Left ventricle myocardium inferior (tissue), 1 donor: ENCODE data around the gene TSPEAR. TPM values are rescaled to one million over a fixed set of nuclear protein-coding genes. Genes with fewer than 3 reads are reported as not detected.

Experiments used
- DNase-seq: peaks from one replicate; pipeline ENCODE4 v3.0.0-alpha.2; 2020
- H3K27ac ChIP-seq: fragments of 200-600 bp; replicated peaks from 2 replicates; pipeline ENCODE4 v1.8.0; 2021
- H3K27me3 ChIP-seq: fragments of 200-600 bp; 2 replicates; pipeline ENCODE4 v1.8.0; 2021; ENCODE audit warnings: low read depth
- H3K36me3 ChIP-seq: fragments of 200-600 bp; 2 replicates; pipeline ENCODE4 v1.8.0; 2021
- H3K4me1 ChIP-seq: fragments of 200-600 bp; 2 replicates; pipeline ENCODE4 v1.8.0; 2021
- H3K4me3 ChIP-seq: fragments of 200-600 bp; 2 replicates; pipeline ENCODE4 v1.8.0; 2021; ENCODE audit warnings: mild to moderate bottlenecking, moderate library complexity
- H3K9me3 ChIP-seq: fragments of 200-600 bp; replicated peaks from 2 replicates; pipeline ENCODE4 v1.8.0; 2021
- CTCF ChIP-seq: fragments of 200-600 bp; IDR thresholded peaks from 2 replicates; pipeline ENCODE4 v1.8.0; 2021; ENCODE audit warnings: antibody characterized with exemption, mild to moderate bottlenecking, borderline replicate concordance
- intact Hi-C: fragments of 100-400 bp; cut with micrococcal nuclease; formaldehyde crosslinking; loops from one replicate; pipeline ENCODE4 v1.11.0; 2022
- total RNA-seq: library from RNA; stranded (reverse); fragmentation: NEBNext Ultra II Directional; extraction: Animal tissue kit (Norgen Biotek cat#: 25700); gene quantifications from one replicate; pipeline ENCODE4 v1.2.1, GENCODE V29; 2021
- donor health status: DM: no; HTN: yes; CAD: no; lungs with severe emphysema.

TSPEAR gene
- total RNA-seq, 1 donor from 2014 or later, result 3.3 TPM

- no peak for DNase-seq
- Histone ChIP-seq H3K36me3 (no peaks in the 10 kb centered on the region), H3K4me1 (peaks cover 51% of the 10 kb centered on the region), H3K9me3 (no peaks in the 10 kb centered on the region), H3K27ac (no peak overlapping the region), H3K27me3 (peaks cover 74% of the 10 kb centered on the region), H3K4me3 (no peak overlapping the region)
- intact Hi-C loops, result no loop called here
- no peak for TF ChIP-seq CTCF
These were observed 1.0 kb upstream of the TSPEAR start for GRCh38 chr21:44712203-44713028.

GRCh38 chr21:44710756-44711326 is 531 bp downstream of the TSPEAR start:
- peak overlapping the region; percentile 53 for H3K4me3 ChIP-seq
- no peak for DNase-seq
- H3K9me3 ChIP-seq, result no peaks in the 10 kb centered on the region
- peaks cover 89% of the 10 kb centered on the region for H3K27me3 ChIP-seq
- peaks cover 59% of the 10 kb centered on the region for H3K4me1 ChIP-seq
- H3K36me3 ChIP-seq, result no peaks in the 10 kb centered on the region
- H3K27ac ChIP-seq, result peak overlapping the region; percentile 58
- intact Hi-C loops, result no loop called here
- no peak for TF ChIP-seq CTCF

GRCh38 chr21:44710294-44710665 is 1.1 kb downstream of the TSPEAR start:
- no peak for DNase-seq
- Histone ChIP-seq H3K4me1 (peaks cover 56% of the 10 kb centered on the region), H3K27ac (peak overlapping the region; percentile 58), H3K9me3 (no peaks in the 10 kb centered on the region), H3K36me3 (no peaks in the 10 kb centered on the region), H3K27me3 (peaks cover 93% of the 10 kb centered on the region), H3K4me3 (peak overlapping the region; percentile 53)
- intact Hi-C loops, result no loop called here
- no peak for TF ChIP-seq CTCF

- Histone ChIP-seq H3K4me1 (peaks cover 56% of the 10 kb centered on the region), H3K36me3 (no peaks in the 10 kb centered on the region), H3K27me3 (peaks cover 98% of the 10 kb centered on the region), H3K27ac (peak overlapping the region; percentile 58), H3K4me3 (peak overlapping the region; percentile 53), H3K9me3 (no peaks in the 10 kb centered on the region)
- no peak for TF ChIP-seq CTCF
- intact Hi-C loops, result no loop called here
- no peak for DNase-seq
These were observed 1.7 kb downstream of the TSPEAR start for GRCh38 chr21:44709426-44710293.

GRCh38 chr21:44708866-44709425 is 2.4 kb downstream of the TSPEAR start:
- no peaks in the 10 kb centered on the region for H3K36me3 ChIP-seq
- peaks cover 98% of the 10 kb centered on the region for H3K27me3 ChIP-seq
- no peak for TF ChIP-seq CTCF
- H3K4me1 ChIP-seq, result peaks cover 56% of the 10 kb centered on the region
- peak overlapping the region; percentile 53 for H3K4me3 ChIP-seq
- peak overlapping the region; percentile 58 for H3K27ac ChIP-seq
- DNase-seq, result no peak
- no peaks in the 10 kb centered on the region for H3K9me3 ChIP-seq
- intact Hi-C loops, result no loop called here
